GM18867 (cell line): ENCODE measurements around the gene UBE2I.

Experiments used
- ATAC-seq: cut with Tn5 transposase; IDR thresholded peaks from one replicate; pipeline ENCODE4 v1.9.1; 2021; ENCODE audit warnings: mild to moderate bottlenecking, moderate library complexity; ENCODE audit not compliant: unreplicated experiment

The UBE2I gene

DNA sequence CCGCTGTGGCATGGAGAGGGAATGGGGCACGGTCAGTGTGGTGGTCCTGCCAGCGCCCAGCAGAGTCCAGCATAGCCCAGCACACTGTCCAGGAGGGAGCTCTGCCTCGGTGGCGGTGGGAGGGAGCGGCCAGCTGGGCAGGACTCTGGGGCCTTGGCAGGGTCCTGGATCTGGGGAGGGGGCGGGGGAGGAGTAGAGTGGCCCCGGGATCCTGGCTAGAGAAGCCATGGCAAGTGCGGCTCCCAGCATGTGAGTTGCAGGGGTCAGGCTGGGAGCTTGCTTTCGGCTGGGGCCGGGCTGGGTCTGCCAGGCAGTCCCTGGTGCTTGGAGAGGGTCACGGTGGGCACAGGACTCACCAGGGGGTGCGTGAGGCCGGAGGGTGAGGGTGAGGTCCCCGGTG, 46.2 kb downstream of the UBE2I start:
- no peak for ATAC-seq

DNA sequence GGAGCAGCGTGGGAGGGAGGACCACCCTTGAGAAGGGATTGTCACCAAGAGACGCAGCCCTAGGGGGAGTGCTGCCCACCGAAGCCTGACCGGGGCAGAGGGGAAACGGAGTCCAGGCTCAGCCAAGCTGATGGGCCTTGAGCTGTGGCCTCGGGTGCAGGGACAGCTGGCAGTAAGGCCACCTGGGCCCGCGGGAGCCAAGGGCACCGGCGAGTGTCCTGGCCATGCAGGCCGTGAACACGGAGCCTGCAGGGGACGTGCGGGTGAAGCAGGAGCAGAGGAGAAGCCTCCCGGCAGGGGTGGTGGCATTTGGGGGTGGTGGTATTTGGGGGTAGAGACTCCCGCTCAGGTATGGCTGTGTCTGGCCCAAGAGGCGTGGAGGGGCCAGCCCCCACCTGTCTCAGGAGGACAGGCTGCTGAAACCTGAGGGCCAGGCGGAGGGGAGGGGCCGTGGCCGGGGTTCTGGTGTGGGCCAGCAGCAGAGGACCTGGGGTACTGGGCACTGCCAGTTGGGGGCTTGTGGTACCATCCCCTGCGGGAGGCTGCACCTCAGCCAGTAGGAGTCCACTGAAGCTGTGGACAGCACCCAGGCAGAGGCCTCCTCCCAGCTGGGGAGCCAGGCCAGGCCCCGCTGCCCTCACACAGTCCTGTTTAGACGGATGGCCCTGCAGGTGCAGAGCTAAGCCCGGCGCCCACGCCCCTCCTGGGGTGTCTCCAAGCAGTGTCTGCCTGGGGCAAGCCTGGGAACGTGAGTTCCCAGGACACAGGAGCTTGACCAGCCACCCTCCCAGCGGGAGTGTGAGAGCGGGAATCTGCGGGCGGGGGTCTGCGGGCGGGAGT, 46.8 kb downstream of the UBE2I start:
- no peak for ATAC-seq

DNA sequence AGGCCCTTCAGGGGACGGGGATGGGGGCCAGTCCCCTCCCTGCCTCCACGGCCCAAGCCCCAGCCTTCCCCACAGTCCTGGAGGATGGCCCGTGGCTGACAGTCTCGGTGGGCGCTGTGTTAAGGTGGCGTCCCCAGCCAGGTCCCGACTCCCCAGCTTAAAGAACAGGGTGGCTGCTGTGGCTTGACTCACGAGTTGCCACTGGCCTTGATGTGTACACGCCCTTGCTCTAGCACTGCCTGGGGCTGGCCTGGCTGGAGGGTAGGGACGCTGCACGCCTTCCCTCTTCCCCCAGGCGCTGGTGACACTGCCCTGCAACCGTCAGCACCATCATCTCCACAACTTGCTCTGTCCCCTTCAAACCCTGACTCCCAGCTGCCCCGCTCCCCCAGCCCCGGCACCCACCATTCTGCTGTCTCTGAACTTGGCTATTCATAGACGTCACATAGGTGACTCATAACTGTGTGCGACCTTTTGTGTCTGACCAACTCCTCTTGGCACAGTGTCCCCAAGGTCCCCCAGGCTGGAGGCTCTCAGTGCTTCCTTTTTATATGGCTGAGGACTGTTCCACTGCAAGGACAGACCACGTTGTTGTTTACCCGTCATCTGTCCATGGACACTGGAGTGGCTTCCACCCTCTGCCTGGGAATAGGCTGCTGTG, 48.6 kb downstream of the UBE2I start:
- no peak for ATAC-seq

- ATAC-seq = no peak
These were observed 52.4 kb downstream of the UBE2I start for GRCh38 chr16:1361685-1362360.

GRCh38 chr16:1362807-1363206, 53.4 kb downstream of the UBE2I start:
- ATAC-seq = no peak

GRCh38 chr16:1363501-1364041, 54.1 kb downstream of the UBE2I start:
- ATAC-seq = peak; percentile 60

DNA sequence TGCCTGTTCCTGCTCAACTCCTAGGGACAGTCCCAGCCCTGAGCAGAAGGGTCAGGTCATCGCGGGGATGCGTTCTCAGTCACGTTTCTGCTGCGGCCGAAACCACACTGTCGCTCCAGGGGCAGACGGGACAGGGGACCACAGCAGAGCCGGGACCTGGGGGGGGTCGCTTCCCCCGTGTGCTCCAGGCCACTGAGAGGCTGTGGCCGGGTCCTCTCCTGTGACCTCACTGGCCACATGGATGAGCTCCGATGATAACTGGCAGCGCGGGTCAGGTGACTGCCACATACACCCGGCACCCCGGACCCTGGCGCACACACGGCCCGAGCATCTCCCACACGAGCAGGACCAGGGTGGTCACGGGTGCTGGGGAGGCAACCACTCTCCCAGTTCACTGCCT, 55.1 kb downstream of the UBE2I start:
- ATAC-seq = no peak

DNA sequence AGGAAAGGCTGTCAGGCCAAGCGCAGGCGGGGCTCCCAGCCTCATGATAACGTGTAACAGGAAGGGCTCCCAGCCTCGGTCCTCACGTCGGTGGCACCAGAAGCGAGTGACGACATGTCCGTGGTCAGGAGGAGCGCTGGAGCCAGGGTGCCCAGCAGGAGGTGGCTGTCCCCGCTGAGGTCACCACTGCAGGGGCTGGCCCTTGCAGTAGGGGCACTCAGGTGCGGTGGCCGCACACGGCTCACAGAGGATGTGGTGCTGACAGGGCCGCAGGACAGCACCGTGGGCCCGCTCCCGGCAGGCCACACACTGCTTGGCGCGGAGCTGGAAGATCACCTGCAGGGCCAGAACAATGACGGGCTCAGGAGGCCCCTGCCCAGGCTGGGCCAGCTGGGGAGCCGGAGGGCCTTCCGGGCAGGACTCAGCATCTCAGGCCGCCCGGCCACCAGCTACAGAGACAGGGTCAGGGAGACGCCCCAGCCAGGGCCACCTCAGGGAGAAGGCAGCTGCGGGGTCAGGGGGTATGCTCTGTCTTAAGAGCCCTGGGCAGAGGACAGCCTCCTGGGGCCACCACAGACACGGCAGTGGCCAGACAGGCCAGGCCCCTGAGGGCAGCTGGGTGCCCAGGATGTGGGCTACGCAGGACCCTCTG, 56.8 kb downstream of the UBE2I start:
- no peak for ATAC-seq

DNA sequence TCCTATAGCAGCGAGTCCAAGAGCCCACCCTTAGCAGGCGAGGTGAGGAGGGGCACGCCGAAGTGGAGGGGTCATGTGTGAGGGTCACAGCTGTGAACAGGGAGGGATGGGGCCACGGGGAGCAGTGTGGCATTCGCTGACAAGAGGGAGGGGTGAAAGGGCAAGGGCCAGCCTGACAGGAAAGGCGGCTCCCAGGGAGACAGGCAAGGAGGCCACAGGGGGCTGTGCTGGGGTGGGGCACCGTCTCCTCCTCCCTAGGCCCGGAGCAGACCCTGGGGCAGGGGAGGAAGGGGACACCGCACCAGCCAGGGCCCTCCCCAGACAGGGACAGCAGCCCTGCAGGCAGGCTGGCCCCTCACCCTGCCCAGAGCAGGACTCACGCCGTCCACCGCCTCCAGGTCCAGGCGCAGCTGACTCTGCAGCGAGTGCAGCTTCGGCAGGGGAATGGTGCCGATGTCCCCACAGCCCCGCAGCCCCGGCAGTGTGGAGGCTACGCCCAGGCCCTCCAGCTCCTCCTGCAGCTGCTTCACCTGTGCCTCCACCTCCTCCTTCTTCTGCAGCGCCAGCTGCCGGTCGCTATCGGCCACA, 57.4 kb downstream of the UBE2I start:
- ATAC-seq = no peak

GRCh38 chr16:1367486-1368174, 58.2 kb downstream of the UBE2I start:
- ATAC-seq = no peak

GRCh38 chr16:1371054-1371978, 61.9 kb downstream of the UBE2I start:
- no peak for ATAC-seq

DNA sequence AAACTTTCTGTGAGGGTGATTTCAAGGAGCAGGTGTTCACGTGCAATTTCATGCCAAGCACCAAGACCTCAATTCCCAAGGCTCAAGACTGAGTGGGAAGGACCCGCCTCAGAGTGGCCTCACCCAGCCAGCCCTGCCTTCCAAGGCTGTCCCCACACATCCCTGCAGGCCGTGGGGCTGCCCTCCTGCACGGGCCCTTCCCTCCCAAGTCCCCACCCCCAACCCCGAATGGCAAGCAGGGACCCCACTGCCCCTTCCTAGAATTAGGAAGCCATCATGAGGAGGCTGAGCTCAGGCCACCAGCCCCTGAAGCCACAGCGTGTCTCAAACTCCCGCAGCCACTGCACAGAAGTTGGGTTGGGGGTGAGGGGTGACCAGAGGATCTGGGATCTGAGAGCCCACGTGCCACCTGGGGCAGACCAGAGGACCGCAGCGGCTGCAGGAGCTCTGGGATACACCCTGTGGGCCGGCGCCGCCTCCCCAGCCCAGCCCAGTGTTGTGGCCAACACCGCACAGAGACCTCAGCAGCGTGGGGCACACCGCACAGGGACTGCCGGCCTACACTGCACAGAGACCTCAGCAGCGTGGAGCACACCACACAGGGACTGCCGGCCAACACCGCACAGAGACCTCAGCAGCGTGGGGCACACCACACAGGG, 63.0 kb downstream of the UBE2I start:
- no peak for ATAC-seq

DNA sequence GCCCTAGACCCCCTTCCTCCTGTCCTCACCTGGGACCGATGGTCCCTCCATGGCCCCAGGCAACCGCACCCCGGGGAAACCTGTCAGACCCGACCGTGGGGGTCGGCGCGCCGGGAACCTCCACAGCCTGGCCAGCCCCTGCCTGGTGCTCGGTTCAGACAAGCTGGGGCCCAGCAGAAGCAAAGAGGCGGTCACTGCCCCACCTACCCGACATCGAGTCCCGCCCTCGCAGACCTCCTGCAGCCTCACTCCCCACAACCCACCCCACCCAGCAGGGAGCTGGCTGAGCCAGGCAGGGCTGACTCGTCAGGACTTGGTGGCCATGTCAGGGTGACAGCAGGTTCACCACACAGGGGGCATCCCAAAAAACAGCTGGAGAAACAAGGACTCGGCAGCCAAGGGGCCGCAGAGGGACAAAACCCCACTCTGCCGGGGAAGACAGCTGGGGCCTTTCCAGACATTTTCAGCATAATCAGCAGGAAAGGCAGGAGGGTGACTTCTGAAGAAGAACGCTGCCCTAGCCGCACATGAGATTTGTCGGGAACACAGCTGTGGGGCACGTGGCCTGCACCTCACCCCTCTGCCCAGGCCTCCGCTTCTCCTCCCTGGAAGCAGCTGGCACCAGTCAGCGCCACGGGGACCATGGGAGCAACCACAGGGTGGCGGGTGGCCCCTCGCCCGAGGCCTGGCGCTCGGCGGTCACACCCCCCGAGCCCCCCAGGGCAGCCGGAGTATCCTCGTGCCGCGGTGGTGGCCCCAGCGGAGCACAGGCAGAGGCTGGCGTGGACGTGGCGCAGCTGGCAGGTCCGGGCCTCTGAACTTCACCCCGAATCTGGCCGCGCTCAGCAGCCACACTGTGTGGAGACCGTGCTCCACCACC, 65.2 kb downstream of the UBE2I start:
- ATAC-seq = no peak

DNA sequence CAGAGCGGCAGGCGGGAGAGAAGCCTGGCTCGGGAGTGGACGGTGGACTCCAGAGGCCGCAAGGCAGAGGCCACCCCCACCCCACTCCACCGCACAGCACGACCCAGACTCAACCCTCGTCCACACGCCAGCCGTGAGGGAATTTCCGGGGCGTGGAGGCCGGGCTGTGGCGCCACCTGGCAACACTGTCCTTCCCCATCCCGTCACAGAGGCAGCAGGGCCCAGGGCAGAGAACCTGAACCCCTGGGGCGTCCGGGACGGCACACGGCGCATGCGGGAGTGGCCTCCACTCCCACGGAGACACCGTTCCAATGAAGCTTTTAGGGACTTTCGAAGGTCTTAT, 65.8 kb downstream of the UBE2I start:
- ATAC-seq = no peak

- no peak for ATAC-seq
These were observed 66.4 kb downstream of the UBE2I start for GRCh38 chr16:1375741-1376410.
